Stimulated activated CD4-positive, alpha-beta T cell treated with anti-CD3 and anti-CD28 coated beads, Interleukin-1b, Interleukin-23, amount 100 ng/mL, for 24 hours (primary cell): ENCODE data around the gene HP1BP3.
"Not testable (repeated sequence)": the region's sequence is repeated elsewhere in the genome, so short reads cannot be mapped to it uniquely, and the experiment has no call there.

Source experiments
- DNase-seq, 4 experiments: peaks; one replicate each; pipeline ENCODE4 v3.0.0-alpha.2; 2020; ENCODE audit warnings: low read depth in 4 of 4, low spot score in 1 of 4

The HP1BP3 gene, protein sequence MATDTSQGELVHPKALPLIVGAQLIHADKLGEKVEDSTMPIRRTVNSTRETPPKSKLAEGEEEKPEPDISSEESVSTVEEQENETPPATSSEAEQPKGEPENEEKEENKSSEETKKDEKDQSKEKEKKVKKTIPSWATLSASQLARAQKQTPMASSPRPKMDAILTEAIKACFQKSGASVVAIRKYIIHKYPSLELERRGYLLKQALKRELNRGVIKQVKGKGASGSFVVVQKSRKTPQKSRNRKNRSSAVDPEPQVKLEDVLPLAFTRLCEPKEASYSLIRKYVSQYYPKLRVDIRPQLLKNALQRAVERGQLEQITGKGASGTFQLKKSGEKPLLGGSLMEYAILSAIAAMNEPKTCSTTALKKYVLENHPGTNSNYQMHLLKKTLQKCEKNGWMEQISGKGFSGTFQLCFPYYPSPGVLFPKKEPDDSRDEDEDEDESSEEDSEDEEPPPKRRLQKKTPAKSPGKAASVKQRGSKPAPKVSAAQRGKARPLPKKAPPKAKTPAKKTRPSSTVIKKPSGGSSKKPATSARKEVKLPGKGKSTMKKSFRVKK

DNA sequence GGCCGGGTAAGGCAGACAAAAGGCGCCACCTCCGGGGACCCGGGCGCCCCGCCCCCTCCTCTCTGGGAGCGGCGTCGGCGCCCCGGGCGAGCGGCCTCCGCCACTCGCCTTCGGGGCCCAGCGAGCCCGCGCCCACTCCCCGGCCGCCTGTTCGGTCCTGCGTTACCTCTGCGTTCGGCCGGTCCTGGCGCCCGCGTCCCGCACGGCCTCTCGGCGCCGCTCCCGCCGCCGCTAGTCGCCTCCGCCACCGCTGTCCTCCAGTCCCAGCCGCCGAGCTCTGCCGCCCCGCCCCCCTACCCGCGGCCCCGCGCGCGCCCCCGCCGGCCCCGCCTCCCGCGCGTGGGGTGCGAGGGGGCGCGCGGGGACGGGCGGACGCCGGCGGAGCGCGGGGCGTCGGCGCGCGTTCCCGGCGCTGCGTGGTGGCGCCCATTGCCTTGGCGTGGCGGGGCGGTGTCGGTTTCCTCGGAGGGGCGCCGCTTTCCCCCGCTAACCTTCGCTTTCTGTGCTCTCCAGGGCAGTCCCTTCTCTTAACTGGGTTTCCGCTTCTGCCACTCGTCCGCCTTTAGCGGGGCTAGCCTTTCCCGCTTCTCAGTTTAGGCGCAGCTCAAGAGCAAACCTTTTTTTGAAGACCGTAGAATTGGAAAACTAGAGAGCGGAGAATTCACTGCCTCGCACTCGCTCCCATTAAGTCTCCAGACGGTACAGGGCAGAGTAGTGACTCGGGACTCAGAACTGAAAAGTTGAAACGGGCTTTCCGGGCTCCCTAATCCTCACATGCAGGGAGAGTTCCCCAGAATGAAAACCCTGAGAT is at the start of gene HP1BP3:
Gene HP1BP3 (minus strand): TSS at position 279 of the 811 bp plus-strand sequence. CDS start 6,867 bp downstream, outside the sequence.
- peak; percentile 51 to 74 (median 68) for DNase-seq

DNA sequence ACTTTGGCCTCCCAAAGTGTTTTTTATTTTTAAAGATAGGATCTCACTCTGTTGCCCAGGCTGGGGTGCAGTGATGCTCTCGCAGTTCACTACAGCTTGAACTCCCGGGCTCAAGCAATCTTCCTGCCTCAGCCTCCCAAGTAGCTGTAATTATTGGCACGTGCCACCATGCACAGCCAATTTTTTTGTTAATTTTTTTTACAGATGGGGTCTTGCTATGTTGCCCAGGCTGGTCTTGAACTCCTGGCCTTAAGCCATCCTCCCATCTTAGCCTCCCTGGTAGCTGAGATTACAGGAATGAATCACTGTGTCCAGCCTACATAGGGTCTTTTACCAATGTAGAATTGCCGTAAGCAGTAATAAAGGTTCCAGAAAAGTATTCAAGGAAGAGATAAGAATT is 49.1 kb upstream of the HP1BP3 start:
- no peak for DNase-seq

DNA sequence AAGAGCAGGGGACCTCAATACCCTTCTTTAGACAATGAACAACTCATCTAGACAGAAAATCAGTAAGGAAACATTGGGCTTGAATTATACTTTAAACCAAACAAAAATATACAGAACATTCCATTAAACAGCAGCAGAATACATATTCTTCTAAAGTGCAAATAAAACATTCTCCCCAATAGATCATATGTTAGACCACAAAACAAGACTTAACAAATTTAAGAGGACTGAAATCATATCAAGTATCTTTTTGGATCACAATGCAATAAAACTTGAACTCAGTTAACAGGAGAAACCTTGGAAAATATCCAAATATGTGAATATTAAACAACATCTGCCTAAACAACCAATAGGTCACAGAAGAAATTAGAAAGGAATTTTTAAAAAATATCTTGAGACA is 47.7 kb upstream of the HP1BP3 start:
- no peak for DNase-seq

DNA sequence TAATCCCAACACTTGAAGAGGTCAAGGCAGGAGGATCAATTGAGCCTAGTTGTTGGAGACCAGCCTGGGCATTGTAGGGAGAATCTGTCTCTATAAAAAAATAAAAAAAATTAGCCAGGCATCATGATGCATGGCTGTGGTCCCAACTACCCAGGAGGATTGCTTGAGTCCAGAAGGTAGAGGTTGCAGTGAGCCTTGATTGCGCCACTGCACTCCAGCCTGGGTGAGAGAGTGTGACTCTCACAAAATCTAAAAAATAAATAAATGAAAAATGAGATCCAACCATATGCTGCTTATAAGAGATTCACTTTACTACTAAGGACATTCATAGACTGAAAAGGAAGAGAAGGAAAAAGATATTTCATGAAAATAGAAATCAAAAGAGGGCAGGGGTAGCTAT is 47.1 kb upstream of the HP1BP3 start:
- DNase-seq = no peak

DNA sequence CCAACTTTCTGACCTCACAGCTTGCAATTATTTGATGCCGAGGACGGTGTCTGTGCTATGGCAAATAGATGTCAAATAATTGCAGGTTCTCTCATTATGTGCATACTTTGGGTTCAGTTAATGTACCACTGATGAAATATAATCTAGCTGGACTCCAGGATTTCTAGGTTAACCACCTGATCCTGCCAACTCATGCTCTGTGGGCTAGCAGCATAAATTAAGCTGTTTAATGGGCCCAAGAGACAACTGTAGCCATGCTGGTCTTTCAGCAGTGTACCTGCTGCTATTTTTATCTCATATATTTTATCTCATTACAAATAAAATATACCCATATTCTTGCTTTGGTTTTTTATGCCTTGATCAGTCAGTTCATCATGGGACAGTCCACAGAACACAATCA is 43.3 kb upstream of the HP1BP3 start:
- DNase-seq = no peak

DNA sequence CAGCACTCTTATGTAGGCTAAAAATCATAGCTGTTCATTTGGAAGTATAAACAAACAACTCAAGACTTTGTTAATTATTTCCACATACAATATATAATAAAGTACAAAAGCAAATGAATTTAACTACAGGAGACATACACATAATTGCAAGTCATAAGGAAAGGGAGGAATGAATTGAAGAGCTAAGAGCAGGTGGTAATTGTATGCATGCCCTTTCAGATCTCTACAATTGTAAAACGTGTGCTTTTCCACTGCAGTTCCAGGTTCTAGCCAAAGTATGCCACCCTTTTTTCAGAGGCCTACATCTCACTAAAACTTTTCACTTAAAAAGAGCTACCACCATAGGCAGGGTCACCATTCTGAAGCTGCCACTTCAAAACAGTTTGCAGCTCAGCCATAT is 42.8 kb upstream of the HP1BP3 start:
- no peak for DNase-seq

DNA sequence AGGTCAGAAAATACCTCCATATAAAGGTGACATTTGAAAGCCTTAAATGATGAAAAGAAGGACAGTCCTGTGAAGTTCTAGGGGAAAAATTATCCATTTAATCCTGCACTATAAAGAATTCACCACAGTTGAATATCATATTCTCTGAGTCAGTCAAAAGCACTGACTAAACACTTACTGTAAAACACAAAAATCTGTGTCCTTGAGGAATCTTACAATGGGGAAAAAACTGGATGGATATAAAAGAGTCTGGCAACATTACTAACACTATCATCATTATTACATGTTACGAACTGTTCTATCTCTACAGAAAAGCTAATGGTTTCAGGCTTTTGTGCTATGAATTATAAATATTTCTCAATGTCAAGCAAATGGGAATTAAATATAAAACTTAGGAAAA is 42.4 kb upstream of the HP1BP3 start:
- no peak for DNase-seq

DNA sequence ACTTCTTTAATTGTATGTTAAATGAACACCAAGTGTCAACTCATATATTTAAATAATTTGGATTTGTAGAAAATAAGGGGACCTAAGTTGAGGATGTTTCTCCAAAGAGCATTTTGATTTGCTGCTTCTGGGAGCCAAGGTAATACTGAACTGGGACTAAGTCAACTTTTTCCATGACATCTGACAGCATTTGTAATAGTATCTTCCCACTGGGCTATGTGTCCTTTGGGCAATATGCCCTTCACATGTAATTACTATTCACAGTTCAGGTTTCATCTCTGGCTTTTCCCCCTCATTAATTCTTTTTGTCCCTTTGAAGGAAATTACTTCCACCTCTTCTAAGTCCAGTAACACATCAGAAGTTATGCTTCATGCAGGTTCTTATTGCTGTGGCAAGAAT is 36.7 kb upstream of the HP1BP3 start:
- no peak for DNase-seq

DNA sequence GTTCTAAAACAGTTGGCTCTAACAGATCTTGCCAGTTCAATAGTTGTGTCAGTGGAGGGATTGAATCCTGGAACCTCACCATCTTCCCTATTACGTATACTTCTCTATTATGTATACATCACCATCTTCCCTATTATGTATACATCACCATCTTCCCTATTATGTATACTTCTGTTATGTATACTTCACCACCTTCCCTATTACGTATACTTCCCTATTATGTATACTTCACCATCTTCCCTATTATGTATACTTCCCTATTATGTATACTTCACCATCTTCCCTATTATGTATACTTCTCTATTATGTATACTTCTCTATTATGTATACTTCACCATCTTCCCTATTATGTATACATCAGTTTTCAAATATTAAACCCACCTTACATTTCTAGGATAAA is 34.4 kb upstream of the HP1BP3 start:
- no peak for DNase-seq

DNA sequence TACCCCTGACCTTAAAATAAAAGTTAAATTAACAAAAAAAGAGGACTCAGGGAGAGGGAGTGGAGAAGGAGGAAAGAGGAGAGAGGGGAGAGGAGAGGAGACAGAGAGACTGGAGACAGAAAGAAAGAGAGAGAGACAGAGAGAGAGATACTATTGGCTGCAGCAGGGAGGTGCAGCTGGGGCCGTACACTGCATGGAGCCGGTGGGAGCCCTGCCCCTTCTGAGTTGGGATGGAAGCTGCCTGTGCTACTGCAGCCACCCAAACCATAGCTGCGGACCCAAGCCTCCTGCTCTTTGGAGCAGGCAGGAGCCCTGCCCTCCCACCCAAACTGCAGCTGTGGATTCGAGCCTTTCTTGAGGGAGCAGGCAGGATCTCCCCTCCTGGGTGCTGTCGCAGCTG is 32.7 kb upstream of the HP1BP3 start:
- no peak for DNase-seq

DNA sequence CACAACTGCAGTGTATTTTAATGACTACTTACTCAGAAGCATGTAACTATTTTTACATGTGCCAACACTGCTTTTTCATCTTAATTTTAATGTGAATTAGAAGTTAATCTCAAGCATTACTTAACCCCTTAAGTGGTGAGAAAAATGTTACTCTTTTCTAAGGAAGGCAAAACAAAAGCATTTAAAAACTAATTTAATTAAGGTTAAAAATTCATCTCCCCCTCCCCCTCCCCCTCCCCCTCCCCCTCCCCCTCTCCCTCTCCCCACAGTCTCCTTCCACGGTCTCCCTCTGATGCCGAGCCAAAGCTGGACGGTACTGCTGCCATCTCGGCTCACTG is 27.4 kb upstream of the HP1BP3 start:
- no peak for DNase-seq

DNA sequence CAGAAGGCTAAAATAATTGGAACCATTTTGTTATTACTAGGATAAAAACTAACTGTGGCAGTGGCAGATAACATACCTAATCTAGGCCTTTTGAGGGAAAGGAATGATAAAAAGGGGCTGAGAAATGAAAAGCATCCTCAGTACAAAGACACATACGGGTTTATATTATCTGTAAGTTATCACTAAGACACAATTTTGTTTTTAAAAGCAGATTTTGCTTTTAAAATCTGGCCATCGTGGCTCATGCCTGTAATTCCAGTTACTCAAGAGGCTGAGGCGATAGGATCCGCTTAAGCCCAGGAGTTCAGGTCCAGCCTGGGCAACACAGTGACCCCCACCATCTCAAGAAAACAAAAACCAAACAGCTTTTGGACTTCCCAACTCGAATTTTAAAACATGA is 24.8 kb upstream of the HP1BP3 start:
- DNase-seq = no peak

DNA sequence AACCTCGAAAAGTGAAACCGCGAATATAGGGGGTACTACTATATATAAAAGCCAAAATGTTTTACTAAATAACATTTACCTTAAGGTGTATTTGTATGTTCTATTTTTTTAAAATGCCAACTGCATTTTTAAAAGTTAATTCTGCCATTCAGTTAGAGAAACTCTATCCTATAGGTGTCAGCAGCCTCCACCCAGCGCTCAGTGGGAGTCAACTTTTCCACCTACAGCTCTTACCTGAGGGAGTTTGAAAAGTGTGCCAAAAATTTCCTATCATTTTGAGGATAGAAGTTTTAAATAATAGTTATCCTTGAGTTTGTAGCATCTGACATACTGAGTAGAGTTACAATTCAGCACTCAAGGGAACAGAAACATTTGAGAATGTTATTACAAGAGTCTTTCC is 6.1 kb upstream of the HP1BP3 start:
- DNase-seq = no peak

DNA sequence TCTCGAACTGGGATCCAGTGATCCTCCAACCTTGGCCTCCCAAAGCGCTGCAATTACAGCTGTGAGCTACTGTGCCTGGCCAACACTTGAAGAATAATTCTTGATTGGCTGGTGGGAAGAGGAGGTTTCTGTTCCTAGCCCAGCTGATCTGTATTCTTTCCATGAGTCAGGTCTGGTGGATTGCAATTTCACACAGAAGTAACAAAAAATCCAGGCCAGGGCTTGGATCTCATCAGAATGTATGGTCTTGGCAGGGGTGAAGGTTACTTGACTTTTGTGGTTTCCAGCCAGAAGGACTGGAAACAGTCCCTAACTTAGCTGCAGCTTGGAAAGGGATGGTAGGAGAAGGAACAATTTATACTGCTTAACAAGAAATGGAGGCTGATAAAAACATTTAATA is 5.1 kb upstream of the HP1BP3 start:
- no peak for DNase-seq

DNA sequence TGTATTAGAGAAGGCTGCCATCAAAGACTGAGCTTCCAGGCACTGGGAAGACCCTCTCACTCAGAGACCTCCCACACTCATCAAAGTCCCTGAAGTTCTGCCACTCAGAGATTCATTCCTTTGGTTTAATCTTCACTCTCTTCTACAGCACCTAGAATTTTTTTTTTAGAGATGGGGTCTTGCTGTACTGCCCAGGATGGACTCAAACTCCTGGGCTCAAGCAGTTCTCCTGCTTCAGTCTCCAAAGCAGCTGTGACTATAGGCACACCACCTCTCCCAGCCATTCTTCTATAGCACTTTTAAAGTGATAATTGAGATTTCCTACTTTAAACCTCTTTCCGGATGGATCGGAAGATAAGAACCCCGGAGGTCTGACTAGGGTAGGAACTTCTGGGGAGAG is 3.7 kb upstream of the HP1BP3 start:
- DNase-seq = no peak

DNA sequence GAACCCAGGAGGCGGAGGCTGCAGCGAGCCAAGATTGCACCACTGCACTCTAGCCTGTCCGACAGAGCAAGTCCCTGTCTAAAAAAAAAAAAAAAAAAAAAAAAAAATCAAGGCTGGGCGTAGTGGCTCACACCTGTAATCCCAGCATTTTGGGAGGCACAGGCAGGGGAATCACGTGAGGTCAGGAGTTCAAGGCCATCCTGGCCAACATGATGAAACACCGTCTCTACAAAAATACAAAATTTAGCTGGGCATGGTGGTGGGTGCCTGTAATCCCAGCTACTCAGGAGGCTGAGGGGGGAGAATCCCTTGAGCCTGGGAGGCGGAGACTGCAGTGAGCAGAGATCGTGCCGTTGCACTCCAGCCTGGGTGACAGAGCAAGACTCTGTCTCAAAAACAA is 2.5 kb upstream of the HP1BP3 start:
- DNase-seq = not testable (repeated sequence)

DNA sequence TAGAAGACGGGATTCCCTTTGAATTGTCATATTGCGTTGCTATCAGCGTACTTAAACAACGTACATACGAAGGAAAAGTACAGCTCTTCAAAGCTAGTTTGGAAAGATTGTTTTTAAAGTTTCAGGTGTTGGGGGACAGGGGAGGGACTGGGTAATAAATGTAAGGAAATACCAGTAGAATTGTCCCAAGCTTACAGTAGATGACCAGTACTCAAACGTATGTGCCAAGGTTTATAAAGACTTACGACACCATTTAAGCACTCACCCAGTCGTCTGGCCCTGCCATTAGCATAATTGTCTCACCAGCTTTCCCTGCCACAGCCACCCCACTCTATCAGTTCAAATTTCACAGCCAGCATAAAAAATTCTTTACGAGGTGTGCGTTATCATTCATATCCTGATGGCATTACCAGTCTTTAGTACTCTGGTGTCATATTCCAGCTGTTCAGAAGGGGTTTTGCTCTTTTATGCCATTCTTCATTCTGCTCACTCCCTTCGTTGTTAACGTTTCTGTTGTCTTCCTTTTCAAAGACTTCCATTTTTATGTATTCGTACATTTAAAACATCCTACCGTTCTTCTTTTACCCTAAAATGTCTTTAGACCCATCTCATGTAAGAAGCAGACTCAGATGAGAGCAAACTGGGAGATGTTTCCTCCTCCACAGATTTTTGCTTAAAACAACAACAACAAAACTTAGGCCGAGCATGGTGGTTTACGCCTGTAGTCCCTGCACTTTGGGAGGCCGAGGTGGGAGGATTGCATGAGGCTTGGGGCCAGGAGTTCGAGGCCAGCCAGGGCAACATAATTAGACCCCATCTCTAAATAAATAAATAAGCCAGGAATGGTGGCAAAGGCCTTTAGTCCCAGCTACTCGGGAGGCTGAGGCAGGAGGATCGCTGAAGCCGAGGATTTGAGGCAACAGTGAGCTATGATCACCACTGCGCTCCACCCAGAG is 1.0 kb upstream of the HP1BP3 start:
- DNase-seq = no peak

DNA sequence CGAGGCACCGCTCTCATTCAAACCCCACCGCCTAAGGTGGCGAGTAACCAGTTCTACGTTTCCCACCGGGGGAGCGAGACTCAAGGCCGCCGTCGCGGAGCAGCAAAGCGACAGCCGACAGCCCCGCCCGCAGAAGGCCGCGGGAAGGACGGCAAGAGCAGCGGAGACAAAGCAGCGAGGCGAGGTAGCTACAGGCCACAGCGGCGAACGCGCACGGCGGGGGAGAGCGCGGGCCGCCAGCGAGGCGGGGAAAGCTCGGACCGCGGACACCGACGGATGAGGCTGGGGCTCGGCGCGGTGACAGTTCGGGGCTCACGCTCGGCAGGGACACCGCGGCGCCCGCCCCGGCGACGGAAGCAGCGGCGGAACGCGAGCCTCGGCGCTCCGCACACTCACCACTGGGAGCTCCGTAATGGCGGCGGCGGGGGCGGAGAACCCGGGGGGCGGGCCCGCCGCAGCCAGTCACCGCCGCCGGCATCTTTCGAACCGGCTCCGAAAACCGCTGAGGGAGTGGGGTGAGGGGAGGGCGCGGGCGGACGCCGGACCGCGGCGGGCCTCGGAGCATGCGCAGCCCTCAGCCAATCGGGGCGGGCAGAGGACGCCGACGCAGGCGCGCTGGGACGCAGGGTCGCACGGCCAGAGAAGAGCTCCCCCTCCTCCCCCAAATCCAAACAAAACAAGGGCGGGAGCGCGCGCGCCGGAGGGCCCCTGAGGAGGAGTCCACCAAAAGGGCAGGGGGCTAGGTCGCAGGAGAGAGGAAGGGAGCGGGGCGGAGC is 666 bp downstream of the HP1BP3 start:
- DNase-seq = peak; percentile 92 to 97 (median 96)

DNA sequence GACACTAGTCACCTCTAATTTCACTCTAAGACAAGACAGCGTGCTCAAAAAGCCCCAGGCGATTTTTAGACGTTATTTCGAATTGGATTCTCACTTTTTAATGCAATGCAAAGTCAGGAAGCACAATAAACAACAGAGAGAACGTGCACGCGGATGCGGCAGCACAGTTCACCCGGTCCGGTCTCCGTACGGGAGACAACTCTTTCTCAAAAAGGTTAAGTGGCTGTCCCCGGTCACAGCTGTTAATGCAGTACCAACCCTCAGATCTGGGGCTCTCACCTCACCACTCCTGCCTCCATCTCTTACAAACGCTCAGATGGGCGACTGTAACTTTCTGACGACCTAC is 1.2 kb downstream of the HP1BP3 start:
- DNase-seq = peak in 2 of 4 experiments; percentile 1 to 17

DNA sequence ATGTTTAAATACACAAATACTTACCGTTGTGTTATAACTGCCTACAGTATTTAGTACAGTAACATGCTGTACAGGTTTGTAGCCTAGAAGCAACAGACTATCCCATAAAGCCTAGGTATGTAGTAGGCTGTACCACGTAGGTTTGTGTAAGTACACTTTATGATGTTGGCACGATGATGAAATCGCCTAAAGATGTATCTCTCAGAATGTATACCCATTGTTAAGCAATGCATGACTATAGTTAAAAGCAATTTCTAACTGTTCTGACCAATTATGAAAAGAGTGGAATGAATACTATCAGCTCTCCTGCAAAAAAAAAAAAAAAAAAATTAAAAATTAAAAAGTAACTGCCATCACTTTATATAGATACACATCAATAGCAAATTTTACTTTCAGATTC is 11.4 kb downstream of the HP1BP3 start:
- DNase-seq = no peak
